Measurements from ENCODE around the gene MAML3.

The MAML3 gene

DNA sequence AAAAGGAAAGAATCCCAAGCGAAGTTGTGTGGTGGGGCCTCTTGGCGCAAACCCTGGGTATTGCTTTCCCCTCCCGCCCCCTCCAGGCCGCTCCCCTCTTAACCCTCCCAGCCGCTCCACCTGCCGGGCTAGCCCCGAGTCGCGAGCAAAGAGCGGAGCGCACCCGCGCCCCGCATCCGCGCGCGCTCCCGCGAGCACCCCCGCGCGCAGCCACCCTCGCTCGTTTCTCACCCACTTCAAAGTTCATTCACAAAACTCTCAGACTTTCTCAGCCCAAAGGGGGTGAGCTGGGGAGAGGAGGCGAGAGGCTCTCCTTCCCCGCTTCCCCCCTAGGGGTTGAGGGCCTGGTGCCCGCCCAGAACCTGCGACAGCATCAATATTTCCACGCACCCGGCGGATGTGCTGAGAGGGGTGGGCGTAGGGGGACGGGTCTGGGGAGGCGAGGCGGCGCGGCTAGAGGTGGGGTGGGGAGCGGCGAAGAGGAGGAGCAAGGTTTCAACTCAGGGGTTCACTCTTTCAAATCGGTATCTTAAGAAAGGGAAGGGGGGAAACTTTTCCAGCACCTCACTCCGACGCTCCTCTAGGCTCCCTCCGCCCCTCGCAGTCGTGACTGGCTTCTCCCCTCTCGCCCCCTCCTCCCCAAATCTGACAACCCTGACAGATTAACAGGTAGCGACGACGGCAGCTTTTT lies 1.8 kb downstream of the MAML3 start:
- peak overlapping the region; percentile 88 for H3K4me3 ChIP-seq (replicated peaks; ENCODE audit: low read depth, low read length)
- TF ChIP-seq, protein P1, sequence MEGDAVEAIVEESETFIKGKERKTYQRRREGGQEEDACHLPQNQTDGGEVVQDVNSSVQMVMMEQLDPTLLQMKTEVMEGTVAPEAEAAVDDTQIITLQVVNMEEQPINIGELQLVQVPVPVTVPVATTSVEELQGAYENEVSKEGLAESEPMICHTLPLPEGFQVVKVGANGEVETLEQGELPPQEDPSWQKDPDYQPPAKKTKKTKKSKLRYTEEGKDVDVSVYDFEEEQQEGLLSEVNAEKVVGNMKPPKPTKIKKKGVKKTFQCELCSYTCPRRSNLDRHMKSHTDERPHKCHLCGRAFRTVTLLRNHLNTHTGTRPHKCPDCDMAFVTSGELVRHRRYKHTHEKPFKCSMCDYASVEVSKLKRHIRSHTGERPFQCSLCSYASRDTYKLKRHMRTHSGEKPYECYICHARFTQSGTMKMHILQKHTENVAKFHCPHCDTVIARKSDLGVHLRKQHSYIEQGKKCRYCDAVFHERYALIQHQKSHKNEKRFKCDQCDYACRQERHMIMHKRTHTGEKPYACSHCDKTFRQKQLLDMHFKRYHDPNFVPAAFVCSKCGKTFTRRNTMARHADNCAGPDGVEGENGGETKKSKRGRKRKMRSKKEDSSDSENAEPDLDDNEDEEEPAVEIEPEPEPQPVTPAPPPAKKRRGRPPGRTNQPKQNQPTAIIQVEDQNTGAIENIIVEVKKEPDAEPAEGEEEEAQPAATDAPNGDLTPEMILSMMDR (IDR thresholded peaks at IDR 0.05; ENCODE audit: low read depth, low read length, missing control alignments) = no peak
- no peak for DNase-seq (ENCODE audit: extremely low read depth, low read depth)

DNA sequence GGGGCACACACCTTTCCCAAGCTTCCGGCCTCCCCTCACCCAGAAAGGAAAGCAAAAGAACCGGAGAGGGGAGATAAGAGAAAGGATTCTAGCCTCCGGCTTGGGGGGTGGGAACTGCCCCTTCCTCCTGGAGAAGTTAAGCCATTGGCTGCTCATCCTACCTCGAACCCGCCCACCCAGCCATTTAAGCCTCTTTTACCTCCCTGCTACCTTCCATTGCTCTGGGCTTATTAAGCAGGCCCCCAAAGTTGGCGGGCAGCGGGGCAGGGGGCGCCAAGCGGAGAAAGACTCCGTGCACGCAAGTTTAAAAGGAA lies 2.3 kb downstream of the MAML3 start:
- TF ChIP-seq, protein P1 (IDR thresholded peaks at IDR 0.05; ENCODE audit: low read depth, low read length, missing control alignments) = no peak

DNA sequence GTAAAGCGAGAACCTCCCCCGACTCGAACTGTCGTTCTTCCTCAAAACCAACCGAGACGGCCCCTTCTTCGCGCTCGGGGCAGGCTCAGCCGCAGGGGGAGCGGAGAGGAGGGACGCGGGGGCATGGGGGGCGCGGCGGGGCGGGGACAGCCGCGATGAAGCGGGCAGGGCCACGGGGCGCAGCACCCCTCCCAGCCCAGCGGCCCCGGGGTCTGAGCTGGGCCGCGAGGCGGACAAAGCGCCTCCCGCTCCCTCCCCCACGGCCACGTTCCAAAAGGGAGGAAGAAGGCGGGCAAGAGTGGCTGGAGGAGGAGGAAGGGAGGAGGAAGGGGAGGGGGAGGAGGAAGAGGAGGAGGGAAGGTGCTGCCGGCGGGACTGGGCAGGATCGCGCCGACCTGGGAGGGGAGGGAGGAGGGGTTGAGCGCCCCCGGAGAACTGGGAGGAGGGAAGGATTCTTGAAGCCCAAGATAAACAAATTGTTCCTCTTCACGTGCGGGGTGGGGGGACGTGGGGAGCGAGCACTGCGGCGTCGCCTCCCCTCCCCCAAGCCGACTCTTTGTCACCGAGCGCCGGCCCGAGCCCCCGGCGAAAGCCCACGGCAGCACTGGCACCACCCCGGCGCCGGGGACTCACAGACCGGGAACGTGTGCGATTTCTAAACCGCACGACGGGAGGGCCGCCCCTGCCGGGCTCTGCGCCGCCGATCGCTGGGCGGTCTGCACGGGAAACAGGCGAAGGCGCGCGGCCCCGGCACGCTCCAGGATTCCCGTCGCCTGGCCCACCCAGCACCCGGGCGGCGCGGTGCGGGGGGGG lies 2.9 kb downstream of the MAML3 start:
- H3K4me3 ChIP-seq (replicated peaks; ENCODE audit: low read depth, low read length) = peak overlapping the region; percentile 88
- TF ChIP-seq, protein P1 (IDR thresholded peaks at IDR 0.05; ENCODE audit: low read depth, low read length, missing control alignments) = no peak
- peak; percentile 84 for DNase-seq (ENCODE audit: extremely low read depth, low read depth)

More for the DNA sequence above, 2.3 kb downstream of the MAML3 start:
- DNase-seq (ENCODE audit: extremely low read depth, low read depth) = peak; percentile 57
- H3K4me3 ChIP-seq (replicated peaks; ENCODE audit: low read depth, low read length) = peak overlapping the region; percentile 88

DNA sequence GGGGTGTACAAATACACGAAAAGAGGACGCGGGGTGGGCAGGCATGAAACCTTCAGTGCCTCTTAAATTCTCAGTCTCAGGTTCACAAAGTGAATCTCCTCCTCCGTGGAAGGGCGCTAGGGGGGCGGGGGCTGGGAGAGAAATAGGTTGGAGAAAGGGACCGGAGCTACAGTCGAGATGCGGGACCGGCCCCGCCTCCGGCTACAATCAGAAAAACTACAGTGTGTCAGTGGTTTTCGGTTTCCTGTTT lies 3.4 kb downstream of the MAML3 start:
- peak overlapping the region; percentile 88 for H3K4me3 ChIP-seq (replicated peaks; ENCODE audit: low read depth, low read length)
- DNase-seq (ENCODE audit: extremely low read depth, low read depth) = no peak
- TF ChIP-seq, protein P1 (IDR thresholded peaks at IDR 0.05; ENCODE audit: low read depth, low read length, missing control alignments) = peak; percentile 1

DNA sequence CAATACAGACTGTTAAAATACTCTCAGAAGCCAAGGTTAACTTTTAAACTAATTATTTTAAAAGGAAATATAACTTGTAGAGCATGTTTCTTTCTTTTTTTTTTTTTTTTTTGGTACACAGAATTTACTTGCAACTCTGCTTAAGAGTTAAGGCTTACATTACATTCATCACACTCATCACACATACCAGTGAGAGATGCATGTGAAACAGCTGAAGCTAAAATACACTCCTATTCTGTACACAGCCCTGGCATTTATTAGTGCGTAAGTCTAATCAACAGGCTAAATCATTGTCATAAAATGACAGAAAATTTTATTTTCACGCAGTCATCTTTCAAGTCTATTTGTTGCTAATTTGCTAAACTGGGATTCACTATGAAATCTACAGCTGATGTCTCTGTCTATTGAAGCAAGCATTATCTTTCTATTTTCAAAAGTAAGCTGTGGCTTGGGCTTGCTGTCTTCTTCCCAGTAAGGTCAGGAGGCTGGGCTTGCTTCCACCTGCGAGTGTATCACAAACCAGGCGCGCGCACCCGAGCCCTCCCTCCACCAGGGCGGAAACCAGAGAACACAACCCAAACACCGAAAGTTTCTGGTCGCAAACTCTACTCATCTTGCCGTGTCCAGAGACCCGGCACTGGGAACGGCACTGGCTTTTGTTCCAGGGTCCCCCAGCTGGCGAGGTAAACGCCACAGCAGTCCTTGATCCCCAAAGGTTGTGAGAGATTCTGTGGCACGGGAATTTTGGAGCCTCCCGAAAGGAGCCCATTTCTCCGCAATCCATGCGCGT lies 3.9 kb downstream of the MAML3 start:
- H3K4me3 ChIP-seq (replicated peaks; ENCODE audit: low read depth, low read length) = peak overlapping the region; percentile 88
- DNase-seq (ENCODE audit: extremely low read depth, low read depth) = no peak
- TF ChIP-seq, protein P1 (IDR thresholded peaks at IDR 0.05; ENCODE audit: low read depth, low read length, missing control alignments) = peak; percentile 2

DNA sequence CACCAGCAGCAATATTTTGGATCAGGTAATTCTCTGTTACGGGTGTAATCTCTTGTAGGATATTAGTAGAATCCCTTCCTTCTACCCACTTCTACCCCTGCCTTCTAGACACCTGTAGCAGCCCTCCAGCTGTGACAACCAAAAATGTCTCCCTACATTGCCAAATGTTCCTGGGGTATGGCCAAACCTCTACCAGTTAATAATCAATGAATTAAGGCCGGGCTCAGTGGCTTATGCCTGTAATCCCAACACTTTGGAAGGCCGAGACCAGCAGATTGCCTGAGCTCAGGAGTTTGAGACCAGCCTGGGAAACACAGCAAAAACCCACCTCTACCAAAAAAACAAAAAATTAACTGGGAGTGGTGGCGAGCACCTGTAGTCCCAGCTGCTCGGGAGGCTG lies 9.9 kb downstream of the MAML3 start:
- no peak for DNase-seq (ENCODE audit: extremely low read depth, low read depth)
- TF ChIP-seq, protein P1 (IDR thresholded peaks at IDR 0.05; ENCODE audit: low read depth, low read length, missing control alignments) = no peak
- H3K4me3 ChIP-seq (replicated peaks; ENCODE audit: low read depth, low read length) = no peak overlapping the region

Data from HFF-Myc (cell line).